ENCODE measurements around the gene TAOK1. TPM values are rescaled to one million over a fixed set of nuclear protein-coding genes. Genes with fewer than 3 reads are reported as not detected.

The TAOK1 gene
- total and polyA plus RNA-seq, 4 donors = 4.3 to 20.5 (median 12.6) TPM

DNA sequence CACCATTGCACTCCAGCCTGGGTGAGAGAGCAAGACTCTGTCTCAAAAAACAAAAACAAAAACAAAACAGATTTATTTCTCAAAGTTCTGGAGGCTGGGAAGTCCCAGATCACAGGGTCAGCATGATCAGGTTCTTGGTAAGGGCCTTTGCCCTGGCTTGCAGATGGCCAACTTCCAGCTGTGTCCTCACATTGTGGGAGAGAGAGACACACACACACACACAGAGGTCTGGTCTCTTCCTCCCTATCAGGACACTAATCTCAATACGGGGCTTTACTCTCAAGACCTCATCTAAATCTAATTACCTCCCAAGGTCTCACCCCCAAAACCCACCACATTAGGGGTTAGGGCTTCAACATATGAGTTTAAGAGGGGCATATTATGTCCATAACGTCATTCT lies 26.4 kb upstream of the TAOK1 start (continued):
- TF ChIP-seq, protein P1, sequence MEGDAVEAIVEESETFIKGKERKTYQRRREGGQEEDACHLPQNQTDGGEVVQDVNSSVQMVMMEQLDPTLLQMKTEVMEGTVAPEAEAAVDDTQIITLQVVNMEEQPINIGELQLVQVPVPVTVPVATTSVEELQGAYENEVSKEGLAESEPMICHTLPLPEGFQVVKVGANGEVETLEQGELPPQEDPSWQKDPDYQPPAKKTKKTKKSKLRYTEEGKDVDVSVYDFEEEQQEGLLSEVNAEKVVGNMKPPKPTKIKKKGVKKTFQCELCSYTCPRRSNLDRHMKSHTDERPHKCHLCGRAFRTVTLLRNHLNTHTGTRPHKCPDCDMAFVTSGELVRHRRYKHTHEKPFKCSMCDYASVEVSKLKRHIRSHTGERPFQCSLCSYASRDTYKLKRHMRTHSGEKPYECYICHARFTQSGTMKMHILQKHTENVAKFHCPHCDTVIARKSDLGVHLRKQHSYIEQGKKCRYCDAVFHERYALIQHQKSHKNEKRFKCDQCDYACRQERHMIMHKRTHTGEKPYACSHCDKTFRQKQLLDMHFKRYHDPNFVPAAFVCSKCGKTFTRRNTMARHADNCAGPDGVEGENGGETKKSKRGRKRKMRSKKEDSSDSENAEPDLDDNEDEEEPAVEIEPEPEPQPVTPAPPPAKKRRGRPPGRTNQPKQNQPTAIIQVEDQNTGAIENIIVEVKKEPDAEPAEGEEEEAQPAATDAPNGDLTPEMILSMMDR (IDR thresholded peaks at IDR 0.05; ENCODE audit: low read depth, low read length, missing input control) = no peak
- TF ChIP-seq, protein P2, sequence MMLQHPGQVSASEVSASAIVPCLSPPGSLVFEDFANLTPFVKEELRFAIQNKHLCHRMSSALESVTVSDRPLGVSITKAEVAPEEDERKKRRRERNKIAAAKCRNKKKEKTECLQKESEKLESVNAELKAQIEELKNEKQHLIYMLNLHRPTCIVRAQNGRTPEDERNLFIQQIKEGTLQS (IDR thresholded peaks at IDR 0.05) = no peak
- no peak for TF ChIP-seq RXRA (IDR thresholded peaks at IDR 0.05)
- no peak for TF ChIP-seq FOXA2 (IDR thresholded peaks at IDR 0.05)
- no peak for TF ChIP-seq FOXA1 (IDR thresholded peaks at IDR 0.05)

DNA sequence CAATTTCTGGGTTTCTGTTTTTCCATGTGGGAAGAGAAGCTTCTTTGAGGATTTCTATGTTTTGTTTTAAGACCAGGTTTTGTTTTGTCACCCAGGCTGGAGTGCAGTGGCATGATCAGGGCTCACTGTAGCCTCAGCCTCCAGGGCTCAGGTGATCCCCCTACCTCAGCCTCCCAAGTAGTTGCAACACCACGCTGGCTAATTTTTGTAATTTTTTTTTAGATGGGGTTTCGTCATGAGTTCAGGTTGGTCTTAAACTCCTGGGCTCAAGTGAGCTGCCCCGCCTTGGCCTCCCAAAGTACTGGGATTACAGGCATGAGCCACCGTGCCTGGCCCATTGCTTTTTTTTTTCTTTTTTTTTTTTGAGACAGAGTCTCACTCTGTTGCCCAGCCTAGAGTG lies 25.5 kb upstream of the TAOK1 start:
- no peak for DNase-seq (ENCODE audit: low spot score)
- Histone ChIP-seq H3K27me3 (ENCODE audit: control insufficient read depth in 4 of 4, insufficient read depth in 4 of 4, low read length in 3 of 4) (no peaks in the 10 kb centered on the region), H3K27ac (ENCODE audit: low read depth in 1 of 2, low read length in 2 of 2) (no peak overlapping the region), H3K4me3 (ENCODE audit: low read depth in 1 of 3, low read length in 3 of 3) (no peak overlapping the region), H3K9me3 (ENCODE audit: control insufficient read depth in 4 of 4, low read length in 3 of 4) (no peaks in the 10 kb centered on the region), H3K4me1 (ENCODE audit: control insufficient read depth in 4 of 4, insufficient read depth in 4 of 4, low read length in 3 of 4) (peaks cover 0 to under 1% (median 0%) of the 10 kb centered on the region in 4 donors), H3K9ac (ENCODE audit: low read depth in 1 of 2, low read length in 2 of 2) (no peak overlapping the region), H3K36me3 (ENCODE audit: control insufficient read depth in 4 of 4, insufficient read depth in 3 of 4, low read depth in 1 of 4, low read length in 3 of 4) (peaks cover 0 to 1% (median 0%) of the 10 kb centered on the region in 4 donors)
- TF ChIP-seq FOXA2 (IDR thresholded peaks at IDR 0.05) (no peak), JUND (IDR thresholded peaks at IDR 0.05) (no peak), NR2F2 (IDR thresholded peaks at IDR 0.05) (no peak), HNF4G (IDR thresholded peaks at IDR 0.05) (no peak), HNF4A (conservative IDR thresholded peaks at IDR 0.05) (no peak), RXRA (IDR thresholded peaks at IDR 0.05) (no peak), GABPA (IDR thresholded peaks at IDR 0.05 in 1 of 2, conservative IDR thresholded peaks at IDR 0.05 in 1 of 2) (no peak), SP1 (IDR thresholded peaks at IDR 0.05) (no peak), TAF1 (conservative IDR thresholded peaks at IDR 0.05) (no peak), FOXA1 (IDR thresholded peaks at IDR 0.05) (no peak), YY1 (IDR thresholded peaks at IDR 0.05) (no peak)
- TF ChIP-seq, protein P2 (IDR thresholded peaks at IDR 0.05) = no peak
- TF ChIP-seq, protein P3, sequence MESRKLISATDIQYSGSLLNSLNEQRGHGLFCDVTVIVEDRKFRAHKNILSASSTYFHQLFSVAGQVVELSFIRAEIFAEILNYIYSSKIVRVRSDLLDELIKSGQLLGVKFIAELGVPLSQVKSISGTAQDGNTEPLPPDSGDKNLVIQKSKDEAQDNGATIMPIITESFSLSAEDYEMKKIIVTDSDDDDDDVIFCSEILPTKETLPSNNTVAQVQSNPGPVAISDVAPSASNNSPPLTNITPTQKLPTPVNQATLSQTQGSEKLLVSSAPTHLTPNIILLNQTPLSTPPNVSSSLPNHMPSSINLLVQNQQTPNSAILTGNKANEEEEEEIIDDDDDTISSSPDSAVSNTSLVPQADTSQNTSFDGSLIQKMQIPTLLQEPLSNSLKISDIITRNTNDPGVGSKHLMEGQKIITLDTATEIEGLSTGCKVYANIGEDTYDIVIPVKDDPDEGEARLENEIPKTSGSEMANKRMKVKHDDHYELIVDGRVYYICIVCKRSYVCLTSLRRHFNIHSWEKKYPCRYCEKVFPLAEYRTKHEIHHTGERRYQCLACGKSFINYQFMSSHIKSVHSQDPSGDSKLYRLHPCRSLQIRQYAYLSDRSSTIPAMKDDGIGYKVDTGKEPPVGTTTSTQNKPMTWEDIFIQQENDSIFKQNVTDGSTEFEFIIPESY (IDR thresholded peaks at IDR 0.05) = no peak
- TF ChIP-seq, protein P1 (IDR thresholded peaks at IDR 0.05; ENCODE audit: low read depth, low read length, missing input control) = no peak
- WGBS = 94% methylated on average over 4 of the region's 4 CpGs

DNA sequence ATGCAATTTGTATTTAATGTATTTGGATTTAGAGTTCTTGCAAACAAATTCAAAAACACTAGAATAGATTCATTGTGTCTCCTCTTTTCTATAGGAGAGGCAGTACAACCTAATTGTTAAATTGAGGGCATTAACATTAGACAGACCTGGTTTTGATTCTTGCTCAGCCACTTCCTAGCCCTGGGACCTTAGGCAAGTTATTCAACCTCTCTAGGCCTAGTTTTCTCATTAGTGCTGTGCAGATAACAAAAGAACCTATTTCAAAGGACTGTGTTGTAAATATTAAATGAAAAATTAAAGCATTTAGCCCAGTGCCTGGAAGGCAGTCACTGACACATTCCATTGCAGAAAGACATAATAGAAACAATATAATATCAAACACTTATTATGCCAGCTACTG lies 22.0 kb upstream of the TAOK1 start:
- Histone ChIP-seq H3K27ac (ENCODE audit: low read depth in 1 of 2, low read length in 2 of 2) (no peak overlapping the region), H3K36me3 (ENCODE audit: control insufficient read depth in 4 of 4, insufficient read depth in 3 of 4, low read depth in 1 of 4, low read length in 3 of 4) (peaks cover 0 to 1% (median 0%) of the 10 kb centered on the region in 4 donors), H3K9ac (ENCODE audit: low read depth in 1 of 2, low read length in 2 of 2) (no peak overlapping the region), H3K4me1 (ENCODE audit: control insufficient read depth in 4 of 4, insufficient read depth in 4 of 4, low read length in 3 of 4) (peaks cover 0 to 5% (median 2%) of the 10 kb centered on the region in 4 donors), H3K4me3 (ENCODE audit: low read depth in 1 of 3, low read length in 3 of 3) (no peak overlapping the region), H3K9me3 (ENCODE audit: control insufficient read depth in 4 of 4, low read length in 3 of 4) (no peaks in the 10 kb centered on the region), H3K27me3 (ENCODE audit: control insufficient read depth in 4 of 4, insufficient read depth in 4 of 4, low read length in 3 of 4) (no peaks in the 10 kb centered on the region)
- no peak for DNase-seq (ENCODE audit: low spot score)
- TF ChIP-seq, protein P4, sequence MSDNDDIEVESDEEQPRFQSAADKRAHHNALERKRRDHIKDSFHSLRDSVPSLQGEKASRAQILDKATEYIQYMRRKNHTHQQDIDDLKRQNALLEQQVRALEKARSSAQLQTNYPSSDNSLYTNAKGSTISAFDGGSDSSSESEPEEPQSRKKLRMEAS (IDR thresholded peaks at IDR 0.05) = no peak
- TF ChIP-seq, protein P3 (IDR thresholded peaks at IDR 0.05) = no peak
- TF ChIP-seq, protein P1 (IDR thresholded peaks at IDR 0.05; ENCODE audit: low read depth, low read length, missing input control) = no peak
- TF ChIP-seq JUND (IDR thresholded peaks at IDR 0.05) (no peak), SP1 (IDR thresholded peaks at IDR 0.05) (no peak), HNF4A (conservative IDR thresholded peaks at IDR 0.05) (no peak), GABPA (IDR thresholded peaks at IDR 0.05 in 1 of 2, conservative IDR thresholded peaks at IDR 0.05 in 1 of 2) (no peak), TAF1 (conservative IDR thresholded peaks at IDR 0.05) (no peak), YY1 (IDR thresholded peaks at IDR 0.05) (no peak), NR2F2 (IDR thresholded peaks at IDR 0.05) (no peak), RAD21 (IDR thresholded peaks at IDR 0.05) (no peak), RXRA (IDR thresholded peaks at IDR 0.05) (no peak)
- TF ChIP-seq, protein P2 (IDR thresholded peaks at IDR 0.05) = no peak

Data from liver (tissue), 9 donors.